Fibroblast of the conjunctiva (primary cell): ENCODE measurements around the gene STARD10.
"Not testable (repeated sequence)": the region's sequence is repeated elsewhere in the genome, so short reads cannot be mapped to it uniquely, and the experiment has no call there.

Experiments used
- DNase-seq: peaks from one replicate; pipeline ENCODE4 v3.0.0-alpha.2; 2010; ENCODE audit warnings: low read depth

The STARD10 gene

GRCh38 chr11:72826191-72826941 lies 32.5 kb upstream of the STARD10 start:
- DNase-seq, result no peak

- DNase-seq, result no peak
Observed at GRCh38 chr11:72825661-72826060, 31.8 kb upstream of the STARD10 start.

GRCh38 chr11:72824811-72825505 lies 31.1 kb upstream of the STARD10 start:
- DNase-seq, result no peak

GRCh38 chr11:72824020-72824419 lies 30.2 kb upstream of the STARD10 start:
- no peak for DNase-seq

GRCh38 chr11:72823105-72823804 lies 29.4 kb upstream of the STARD10 start:
- DNase-seq, result no peak

GRCh38 chr11:72821920-72822799 lies 28.3 kb upstream of the STARD10 start:
- peak; percentile 68 for DNase-seq

GRCh38 chr11:72821221-72821919 lies 27.5 kb upstream of the STARD10 start:
- DNase-seq, result no peak

GRCh38 chr11:72820439-72821139 lies 26.7 kb upstream of the STARD10 start:
- DNase-seq, result no peak

GRCh38 chr11:72818971-72819370 lies 25.1 kb upstream of the STARD10 start:
- DNase-seq, result no peak

GRCh38 chr11:72817966-72818365 lies 24.1 kb upstream of the STARD10 start:
- no peak for DNase-seq

GRCh38 chr11:72816404-72816990 lies 22.6 kb upstream of the STARD10 start:
- DNase-seq, result no peak

GRCh38 chr11:72815110-72815618 lies 21.3 kb upstream of the STARD10 start:
- no peak for DNase-seq

- peak; percentile 49 for DNase-seq
Observed at GRCh38 chr11:72814286-72815109, 20.7 kb upstream of the STARD10 start, which contains the start of gene ATG16L2. TSS of gene ATG16L2 (plus strand) at chr11:72814411. CDS start at chr11:72814446, 35 bp downstream.

- no peak for DNase-seq
Observed at GRCh38 chr11:72813740-72814285, 20.0 kb upstream of the STARD10 start.

- DNase-seq, result no peak
Observed at GRCh38 chr11:72812967-72813739, 19.3 kb upstream of the STARD10 start.

GRCh38 chr11:72812604-72812966 lies 18.7 kb upstream of the STARD10 start:
- DNase-seq, result no peak

GRCh38 chr11:72811686-72812085 lies 17.8 kb upstream of the STARD10 start:
- not testable (repeated sequence) for DNase-seq

- DNase-seq, result no peak
Observed at GRCh38 chr11:72808331-72808798, 14.5 kb upstream of the STARD10 start.
